ENCODE measurements around the gene KLRK1. TPM values are rescaled to one million over a fixed set of nuclear protein-coding genes. Genes with fewer than 3 reads are reported as not detected.
A peak's percentile ranks its signal among the peaks of the same experiment; 100 is the strongest.
"Not testable (repeated sequence)": the region's sequence is repeated elsewhere in the genome, so short reads cannot be mapped to it uniquely, and the experiment has no call there.

Gene KLRK1
- 1 to 10 TPM in 3 of 4 donors, not detected in 1; 3.3 to 5.9 (median 3.4) TPM for polyA plus RNA-seq
- long read RNA-seq, donor 1, partial matches to known transcripts: 0 of 4 reads
- long read RNA-seq, donor 1, other reads (novel, unspliced or antisense): 0 of 4 reads
- long read RNA-seq, donor 2: 0 reads
- long read RNA-seq, donor 3, partial matches to known transcripts: 0 of 1 reads
- long read RNA-seq, donor 3, other reads (novel, unspliced or antisense): 0 of 1 reads
- long read RNA-seq, donor 4: 0 reads
- long read RNA-seq, donor 5: 0 reads
- long read RNA-seq, donor 6: 0 reads
- long read RNA-seq, donor 7: 0 reads
- long read RNA-seq, donor 8: 0 reads
- long read RNA-seq, donor 9: 0 reads
- long read RNA-seq, donor 10, partial matches to known transcripts: 0 of 1 reads
- long read RNA-seq, donor 10, other reads (novel, unspliced or antisense): 0 of 1 reads

- no peaks in the 10 kb centered on the region for H3K9me3 ChIP-seq (ENCODE audit: control insufficient read depth in 2 of 2, insufficient read depth in 1 of 2, low read depth in 1 of 2, low read length in 1 of 2)
- 74 to 88% (median 81%) methylated on average over 1 of the region's 1 CpG for WGBS, 3 donors
- DNase-seq (no peak), FAIRE-seq (no peak)
- peaks cover 0 to under 1% (median 0%) of the 10 kb centered on the region in 3 donors for H3K4me1 ChIP-seq (ENCODE audit: control insufficient read depth in 3 of 3, insufficient read depth in 2 of 3, low read depth in 1 of 3, low read length in 2 of 3)
- H3K36me3 ChIP-seq (ENCODE audit: control insufficient read depth in 3 of 3, insufficient read depth in 2 of 3, low read depth in 1 of 3, low read length in 3 of 3): no peaks in the 10 kb centered on the region
- H3K27ac ChIP-seq (ENCODE audit: low read depth in 1 of 3, low read length in 2 of 3): no peak within 1 kb of the TSS
- H3K27me3 ChIP-seq (ENCODE audit: control insufficient read depth in 3 of 3, insufficient read depth in 3 of 3, low read length in 3 of 3): no peaks in the 10 kb centered on the region
- H3K4me3 ChIP-seq (ENCODE audit: low read depth in 1 of 3, low read length in 3 of 3): peak within 1 kb of the TSS in 1 of 3 donors; percentile 15
Observed at GRCh38 chr12:10389904-10390303, at the start of gene KLRK1. Gene KLRK1, minus strand, starts transcription at chr12:10390041. Its CDS starts 1,231 bp downstream, at chr12:10388810.

- not testable (repeated sequence) for FAIRE-seq; H3K9me3 ChIP-seq (ENCODE audit: control insufficient read depth in 2 of 2, insufficient read depth in 1 of 2, low read depth in 1 of 2, low read length in 1 of 2); H3K4me3 ChIP-seq (ENCODE audit: low read depth in 1 of 3, low read length in 3 of 3); H3K36me3 ChIP-seq (ENCODE audit: control insufficient read depth in 3 of 3, insufficient read depth in 2 of 3, low read depth in 1 of 3, low read length in 3 of 3); H3K27ac ChIP-seq (ENCODE audit: low read depth in 1 of 3, low read length in 2 of 3); H3K4me1 ChIP-seq (ENCODE audit: control insufficient read depth in 3 of 3, insufficient read depth in 2 of 3, low read depth in 1 of 3, low read length in 2 of 3); DNase-seq; H3K27me3 ChIP-seq (ENCODE audit: control insufficient read depth in 3 of 3, insufficient read depth in 3 of 3, low read length in 3 of 3)
- 34 to 58% (median 40%) methylated on average over 1 to 2 of the region's 2 CpGs for WGBS, 3 donors
Observed at GRCh38 chr12:10437601-10438000, 47.8 kb upstream of the KLRK1 start.

- WGBS, 3 donors: 7 to 26% (median 18%) methylated on average over 3 of the region's 3 CpGs
- FAIRE-seq; H3K4me1 ChIP-seq (ENCODE audit: control insufficient read depth in 3 of 3, insufficient read depth in 2 of 3, low read depth in 1 of 3, low read length in 2 of 3): not testable (repeated sequence)
Observed at GRCh38 chr12:10435816-10436215, 46.0 kb upstream of the KLRK1 start, which contains the start of gene KLRC2. Gene KLRC2, minus strand, starts transcription at chr12:10436010. Its CDS starts 24 bp downstream, at chr12:10435986.

GRCh38 chr12:10430623-10431022, 40.8 kb upstream of the KLRK1 start:
- not testable (repeated sequence) for H3K27ac ChIP-seq (ENCODE audit: low read depth in 1 of 3, low read length in 2 of 3); H3K9me3 ChIP-seq (ENCODE audit: control insufficient read depth in 2 of 2, insufficient read depth in 1 of 2, low read depth in 1 of 2, low read length in 1 of 2); H3K4me3 ChIP-seq (ENCODE audit: low read depth in 1 of 3, low read length in 3 of 3); H3K4me1 ChIP-seq (ENCODE audit: control insufficient read depth in 3 of 3, insufficient read depth in 2 of 3, low read depth in 1 of 3, low read length in 2 of 3); FAIRE-seq; DNase-seq; H3K36me3 ChIP-seq (ENCODE audit: control insufficient read depth in 3 of 3, insufficient read depth in 2 of 3, low read depth in 1 of 3, low read length in 3 of 3); H3K27me3 ChIP-seq (ENCODE audit: control insufficient read depth in 3 of 3, insufficient read depth in 3 of 3, low read length in 3 of 3)
- 69 to 91% (median 73%) methylated on average over 4 of the region's 4 CpGs for WGBS, 3 donors

More at GRCh38 chr12:10435816-10436215, 46.0 kb upstream of the KLRK1 start, which contains the start of gene KLRC2:
- H3K36me3 ChIP-seq (ENCODE audit: control insufficient read depth in 3 of 3, insufficient read depth in 2 of 3, low read depth in 1 of 3, low read length in 3 of 3); H3K9me3 ChIP-seq (ENCODE audit: control insufficient read depth in 2 of 2, insufficient read depth in 1 of 2, low read depth in 1 of 2, low read length in 1 of 2); DNase-seq; H3K27me3 ChIP-seq (ENCODE audit: control insufficient read depth in 3 of 3, insufficient read depth in 3 of 3, low read length in 3 of 3); H3K27ac ChIP-seq (ENCODE audit: low read depth in 1 of 3, low read length in 2 of 3); H3K4me3 ChIP-seq (ENCODE audit: low read depth in 1 of 3, low read length in 3 of 3): not testable (repeated sequence)

GRCh38 chr12:10425938-10426337, 36.1 kb upstream of the KLRK1 start:
- not testable (repeated sequence) for H3K9me3 ChIP-seq (ENCODE audit: control insufficient read depth in 2 of 2, insufficient read depth in 1 of 2, low read depth in 1 of 2, low read length in 1 of 2); H3K4me1 ChIP-seq (ENCODE audit: control insufficient read depth in 3 of 3, insufficient read depth in 2 of 3, low read depth in 1 of 3, low read length in 2 of 3); H3K27me3 ChIP-seq (ENCODE audit: control insufficient read depth in 3 of 3, insufficient read depth in 3 of 3, low read length in 3 of 3); FAIRE-seq; DNase-seq; H3K4me3 ChIP-seq (ENCODE audit: low read depth in 1 of 3, low read length in 3 of 3); H3K36me3 ChIP-seq (ENCODE audit: control insufficient read depth in 3 of 3, insufficient read depth in 2 of 3, low read depth in 1 of 3, low read length in 3 of 3); H3K27ac ChIP-seq (ENCODE audit: low read depth in 1 of 3, low read length in 2 of 3)
- WGBS, 3 donors: 31 to 89% (median 83%) methylated on average over 7 to 8 of the region's 8 CpGs

GRCh38 chr12:10424260-10424899, 34.5 kb upstream of the KLRK1 start:
- FAIRE-seq: not testable (repeated sequence)

GRCh38 chr12:10422159-10422558, 32.3 kb upstream of the KLRK1 start:
- H3K9me3 ChIP-seq (ENCODE audit: control insufficient read depth in 2 of 2, insufficient read depth in 1 of 2, low read depth in 1 of 2, low read length in 1 of 2); DNase-seq; H3K4me1 ChIP-seq (ENCODE audit: control insufficient read depth in 3 of 3, insufficient read depth in 2 of 3, low read depth in 1 of 3, low read length in 2 of 3); H3K27ac ChIP-seq (ENCODE audit: low read depth in 1 of 3, low read length in 2 of 3); H3K36me3 ChIP-seq (ENCODE audit: control insufficient read depth in 3 of 3, insufficient read depth in 2 of 3, low read depth in 1 of 3, low read length in 3 of 3); H3K4me3 ChIP-seq (ENCODE audit: low read depth in 1 of 3, low read length in 3 of 3); FAIRE-seq; H3K27me3 ChIP-seq (ENCODE audit: control insufficient read depth in 3 of 3, insufficient read depth in 3 of 3, low read length in 3 of 3): not testable (repeated sequence)
- WGBS, 3 donors: 32 to 49% (median 44%) methylated on average over 2 of the region's 3 CpGs

More at GRCh38 chr12:10424260-10424899, 34.5 kb upstream of the KLRK1 start:
- not testable (repeated sequence) for H3K4me3 ChIP-seq (ENCODE audit: low read depth in 1 of 3, low read length in 3 of 3); H3K27me3 ChIP-seq (ENCODE audit: control insufficient read depth in 3 of 3, insufficient read depth in 3 of 3, low read length in 3 of 3); H3K9me3 ChIP-seq (ENCODE audit: control insufficient read depth in 2 of 2, insufficient read depth in 1 of 2, low read depth in 1 of 2, low read length in 1 of 2); DNase-seq; H3K4me1 ChIP-seq (ENCODE audit: control insufficient read depth in 3 of 3, insufficient read depth in 2 of 3, low read depth in 1 of 3, low read length in 2 of 3); H3K36me3 ChIP-seq (ENCODE audit: control insufficient read depth in 3 of 3, insufficient read depth in 2 of 3, low read depth in 1 of 3, low read length in 3 of 3); H3K27ac ChIP-seq (ENCODE audit: low read depth in 1 of 3, low read length in 2 of 3)
- 81 to 86% (median 82%) methylated on average over 1 of the region's 1 CpG for WGBS, 3 donors

GRCh38 chr12:10420334-10420733, 30.5 kb upstream of the KLRK1 start, which contains the start of gene KLRC3:
Gene KLRC3, minus strand, starts transcription at chr12:10420595. Its CDS starts 45 bp downstream, at chr12:10420550.
- not testable (repeated sequence) for DNase-seq; H3K4me3 ChIP-seq (ENCODE audit: low read depth in 1 of 3, low read length in 3 of 3); H3K36me3 ChIP-seq (ENCODE audit: control insufficient read depth in 3 of 3, insufficient read depth in 2 of 3, low read depth in 1 of 3, low read length in 3 of 3); H3K27ac ChIP-seq (ENCODE audit: low read depth in 1 of 3, low read length in 2 of 3); H3K9me3 ChIP-seq (ENCODE audit: control insufficient read depth in 2 of 2, insufficient read depth in 1 of 2, low read depth in 1 of 2, low read length in 1 of 2); FAIRE-seq; H3K27me3 ChIP-seq (ENCODE audit: control insufficient read depth in 3 of 3, insufficient read depth in 3 of 3, low read length in 3 of 3); H3K4me1 ChIP-seq (ENCODE audit: control insufficient read depth in 3 of 3, insufficient read depth in 2 of 3, low read depth in 1 of 3, low read length in 2 of 3)
- 11 to 19% (median 17%) methylated on average over 1 of the region's 1 CpG for WGBS, 3 donors

Data from small intestine (tissue), 16 donors.